Measurements from ENCODE around the gene SLC22A23.

- TF ChIP-seq ZNF532 (CRISPR knock-in tag; IDR thresholded peaks at IDR 0.05; ENCODE audit: borderline replicate concordance) (no peak), CTCF (IDR thresholded peaks at IDR 0.05) (no peak), MAX (CRISPR knock-in tag; IDR thresholded peaks at IDR 0.05) (no peak), ETV6 (CRISPR knock-in tag; IDR thresholded peaks at IDR 0.05) (no peak), SMAD3 (CRISPR knock-in tag; IDR thresholded peaks at IDR 0.05; ENCODE audit: borderline replicate concordance) (no peak), CREB1 (CRISPR knock-in tag; IDR thresholded peaks at IDR 0.05) (no peak), E2F5 (CRISPR knock-in tag; IDR thresholded peaks at IDR 0.05) (no peak), E2F4 (CRISPR knock-in tag; IDR thresholded peaks at IDR 0.05; ENCODE audit: borderline replicate concordance, low read depth) (no peak), FOXK1 (CRISPR knock-in tag; IDR thresholded peaks at IDR 0.05) (no peak), SP1 (CRISPR knock-in tag; conservative IDR thresholded peaks at IDR 0.05) (no peak), USF2 (CRISPR knock-in tag; IDR thresholded peaks at IDR 0.05) (no peak), ESRRA (CRISPR knock-in tag; IDR thresholded peaks at IDR 0.05; ENCODE audit: borderline replicate concordance) (no peak), ATF2 (CRISPR knock-in tag; IDR thresholded peaks at IDR 0.05; ENCODE audit: borderline replicate concordance, low read depth) (no peak)
Observed at GRCh38 chr6:3428247-3428646, 28.6 kb downstream of the SLC22A23 start.
